ENCODE data around the gene PRKCD. TPM values are rescaled to one million over a fixed set of nuclear protein-coding genes. Genes with fewer than 3 reads are reported as not detected.

Gene PRKCD
- total and polyA plus RNA-seq, 9 of the 15 experiments (the other 6 are each of a cell fraction or from before 2014, with no cell fraction given), result 2.5 to 19.5 (median 6.1) TPM

DNA sequence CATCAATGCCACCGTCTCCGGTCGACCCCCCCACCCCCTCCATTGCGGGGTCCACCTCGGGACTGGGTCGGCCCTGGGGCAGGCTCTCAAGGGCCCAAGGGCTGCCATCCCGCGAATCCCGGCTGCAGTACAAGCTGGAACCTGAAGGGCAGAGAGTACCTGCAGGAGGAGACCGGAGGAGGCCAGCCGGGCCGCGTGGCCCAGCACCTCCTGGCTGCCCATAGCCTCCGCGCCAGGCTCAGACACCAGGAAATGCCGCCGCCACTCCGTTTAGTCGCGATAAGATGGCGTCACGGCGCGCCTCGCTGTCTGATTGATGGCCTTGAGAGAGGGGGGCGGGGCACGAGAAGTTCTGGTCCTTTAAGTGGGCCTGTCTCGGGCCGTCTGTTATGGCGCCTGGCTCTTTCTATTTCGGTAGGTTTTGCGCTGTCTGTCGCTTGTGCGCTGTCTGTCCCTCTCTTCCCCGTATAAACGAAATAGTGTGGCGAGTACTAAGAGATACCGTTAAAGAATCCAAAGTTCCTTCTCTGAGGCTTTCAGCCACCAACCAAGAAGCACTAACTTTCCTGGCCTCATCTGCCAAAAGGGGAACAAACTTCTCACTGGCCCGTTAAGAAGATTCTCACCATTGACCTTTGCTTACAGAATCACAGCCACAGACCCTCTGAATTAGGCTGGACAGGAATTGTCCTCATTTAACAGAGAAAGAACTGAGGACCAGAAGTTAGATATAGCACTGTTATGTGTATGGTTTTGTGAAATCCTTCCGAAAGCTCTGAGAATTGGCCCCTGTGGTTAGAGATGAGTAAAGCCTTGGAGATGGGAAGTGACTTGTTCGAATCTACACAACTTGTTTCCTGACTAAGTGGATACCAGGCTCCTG, 30.6 kb upstream of the PRKCD start, which contains the start of gene RFT1 (continued):
- TF ChIP-seq MYC (IDR thresholded peaks at IDR 0.05; ENCODE audit: low read depth, low read length) (peak; percentile 93), MYC (CRISPR knock-in tag; IDR thresholded peaks at IDR 0.05; ENCODE audit: borderline replicate concordance, low read depth) (no peak; the same call in 1 of the 2 replicates), ZNF174 (CRISPR knock-in tag; IDR thresholded peaks at IDR 0.05) (no peak), STAT5B (CRISPR knock-in tag; IDR thresholded peaks at IDR 0.05) (no peak), ZNF696 (CRISPR knock-in tag; conservative IDR thresholded peaks at IDR 0.05) (no peak), RBM15 (IDR thresholded peaks at IDR 0.05; ENCODE audit: insufficient read depth, low read length) (no peak), MTA2 (IDR thresholded peaks at IDR 0.05; ENCODE audit: low read depth) (no peak), SRSF1 (IDR thresholded peaks at IDR 0.05; ENCODE audit: low read depth, low read length) (no peak), NELFE (IDR thresholded peaks at IDR 0.05; ENCODE audit: insufficient read depth, insufficient read length) (no peak), RHOXF2B (CRISPR knock-in tag; conservative IDR thresholded peaks at IDR 0.05) (no peak), ZNF347 (CRISPR knock-in tag; IDR thresholded peaks at IDR 0.05; ENCODE audit: low read depth) (no peak), ZNF699 (CRISPR knock-in tag; IDR thresholded peaks at IDR 0.05; ENCODE audit: insufficient replicate concordance) (no peak), HCFC1 (IDR thresholded peaks at IDR 0.05; ENCODE audit: low read depth, low read length) (peak; percentile 72), BRF1 (IDR thresholded peaks at IDR 0.05; ENCODE audit: borderline replicate concordance, extremely low read depth, insufficient read length) (no peak), ZNF707 (CRISPR knock-in tag; conservative IDR thresholded peaks at IDR 0.05) (no peak), FOXA1 (IDR thresholded peaks at IDR 0.05; ENCODE audit: borderline replicate concordance) (no peak), CREM (IDR thresholded peaks at IDR 0.05; ENCODE audit: low read depth) (peak; percentile 99), SNRNP70 (optimal IDR thresholded peaks at IDR 0.05; ENCODE audit: low read depth, low read length) (no peak), SUPT5H (IDR thresholded peaks at IDR 0.05) (peak; percentile 78)
- TF ChIP-seq, protein P1, sequence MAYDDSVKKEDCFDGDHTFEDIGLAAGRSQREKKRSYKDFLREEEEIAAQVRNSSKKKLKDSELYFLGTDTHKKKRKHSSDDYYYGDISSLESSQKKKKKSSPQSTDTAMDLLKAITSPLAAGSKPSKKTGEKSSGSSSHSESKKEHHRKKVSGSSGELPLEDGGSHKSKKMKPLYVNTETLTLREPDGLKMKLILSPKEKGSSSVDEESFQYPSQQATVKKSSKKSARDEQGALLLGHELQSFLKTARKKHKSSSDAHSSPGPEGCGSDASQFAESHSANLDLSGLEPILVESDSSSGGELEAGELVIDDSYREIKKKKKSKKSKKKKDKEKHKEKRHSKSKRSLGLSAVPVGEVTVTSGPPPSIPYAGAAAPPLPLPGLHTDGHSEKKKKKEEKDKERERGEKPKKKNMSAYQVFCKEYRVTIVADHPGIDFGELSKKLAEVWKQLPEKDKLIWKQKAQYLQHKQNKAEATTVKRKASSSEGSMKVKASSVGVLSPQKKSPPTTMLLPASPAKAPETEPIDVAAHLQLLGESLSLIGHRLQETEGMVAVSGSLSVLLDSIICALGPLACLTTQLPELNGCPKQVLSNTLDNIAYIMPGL (CRISPR knock-in tag; IDR thresholded peaks at IDR 0.05), result no peak
- TF ChIP-seq, protein P2, sequence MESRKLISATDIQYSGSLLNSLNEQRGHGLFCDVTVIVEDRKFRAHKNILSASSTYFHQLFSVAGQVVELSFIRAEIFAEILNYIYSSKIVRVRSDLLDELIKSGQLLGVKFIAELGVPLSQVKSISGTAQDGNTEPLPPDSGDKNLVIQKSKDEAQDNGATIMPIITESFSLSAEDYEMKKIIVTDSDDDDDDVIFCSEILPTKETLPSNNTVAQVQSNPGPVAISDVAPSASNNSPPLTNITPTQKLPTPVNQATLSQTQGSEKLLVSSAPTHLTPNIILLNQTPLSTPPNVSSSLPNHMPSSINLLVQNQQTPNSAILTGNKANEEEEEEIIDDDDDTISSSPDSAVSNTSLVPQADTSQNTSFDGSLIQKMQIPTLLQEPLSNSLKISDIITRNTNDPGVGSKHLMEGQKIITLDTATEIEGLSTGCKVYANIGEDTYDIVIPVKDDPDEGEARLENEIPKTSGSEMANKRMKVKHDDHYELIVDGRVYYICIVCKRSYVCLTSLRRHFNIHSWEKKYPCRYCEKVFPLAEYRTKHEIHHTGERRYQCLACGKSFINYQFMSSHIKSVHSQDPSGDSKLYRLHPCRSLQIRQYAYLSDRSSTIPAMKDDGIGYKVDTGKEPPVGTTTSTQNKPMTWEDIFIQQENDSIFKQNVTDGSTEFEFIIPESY (CRISPR knock-in tag; IDR thresholded peaks at IDR 0.05), result no peak
- TF ChIP-seq, protein P3, sequence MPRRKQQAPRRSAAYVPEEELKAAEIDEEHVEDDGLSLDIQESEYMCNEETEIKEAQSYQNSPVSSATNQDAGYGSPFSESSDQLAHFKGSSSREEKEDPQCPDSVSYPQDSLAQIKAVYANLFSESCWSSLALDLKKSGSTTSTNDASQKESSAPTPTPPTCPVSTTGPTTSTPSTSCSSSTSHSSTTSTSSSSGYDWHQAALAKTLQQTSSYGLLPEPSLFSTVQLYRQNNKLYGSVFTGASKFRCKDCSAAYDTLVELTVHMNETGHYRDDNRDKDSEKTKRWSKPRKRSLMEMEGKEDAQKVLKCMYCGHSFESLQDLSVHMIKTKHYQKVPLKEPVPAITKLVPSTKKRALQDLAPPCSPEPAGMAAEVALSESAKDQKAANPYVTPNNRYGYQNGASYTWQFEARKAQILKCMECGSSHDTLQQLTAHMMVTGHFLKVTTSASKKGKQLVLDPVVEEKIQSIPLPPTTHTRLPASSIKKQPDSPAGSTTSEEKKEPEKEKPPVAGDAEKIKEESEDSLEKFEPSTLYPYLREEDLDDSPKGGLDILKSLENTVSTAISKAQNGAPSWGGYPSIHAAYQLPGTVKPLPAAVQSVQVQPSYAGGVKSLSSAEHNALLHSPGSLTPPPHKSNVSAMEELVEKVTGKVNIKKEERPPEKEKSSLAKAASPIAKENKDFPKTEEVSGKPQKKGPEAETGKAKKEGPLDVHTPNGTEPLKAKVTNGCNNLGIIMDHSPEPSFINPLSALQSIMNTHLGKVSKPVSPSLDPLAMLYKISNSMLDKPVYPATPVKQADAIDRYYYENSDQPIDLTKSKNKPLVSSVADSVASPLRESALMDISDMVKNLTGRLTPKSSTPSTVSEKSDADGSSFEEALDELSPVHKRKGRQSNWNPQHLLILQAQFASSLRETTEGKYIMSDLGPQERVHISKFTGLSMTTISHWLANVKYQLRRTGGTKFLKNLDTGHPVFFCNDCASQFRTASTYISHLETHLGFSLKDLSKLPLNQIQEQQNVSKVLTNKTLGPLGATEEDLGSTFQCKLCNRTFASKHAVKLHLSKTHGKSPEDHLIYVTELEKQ (CRISPR knock-in tag; IDR thresholded peaks at IDR 0.05), result no peak
